ENCODE results near the gene CCDC17.

- TF ChIP-seq CTCF (conservative IDR thresholded peaks at IDR 0.05) (no peak), EZH2 (IDR thresholded peaks at IDR 0.05; ENCODE audit: low read depth) (no peak)
These were observed 30.9 kb upstream of the CCDC17 start for GRCh38 chr1:45654540-45655280.
